WTC11 (cell line): Measurements from ENCODE around the gene MADD. TPM values are rescaled to one million over a fixed set of nuclear protein-coding genes. Genes with fewer than 3 reads are reported as not detected.

Experiments used
- ATAC-seq: fragments of 200-7000 bp; cut with Tn5 transposase; 2 replicates; pipeline ENCODE4 v1.10.0; 2021; ENCODE audit warnings: mild to moderate bottlenecking, moderate library complexity
- CTCF ChIA-PET: fragments of 300-600 bp; sonication (Branson Sonifier 250); formaldehyde crosslinking; loops from one replicate; lab custom pipeline; 2021; ENCODE audit warnings: antibody characterized with exemption; lab: Charles Lee
- POLR2A ChIA-PET: fragments of 350-600 bp; sonication (Branson Sonifier 250); formaldehyde crosslinking; loops from one replicate; lab custom pipeline; 2021; ENCODE audit warnings: antibody characterized with exemption; lab: Charles Lee
- DNase-seq: peaks from one replicate; pipeline ENCODE4 v3.0.0; 2021; ENCODE audit warnings: low spot score
- H3K27ac Mint-ChIP-seq: 2 replicates; pipeline ENCODE4 v1.8.0; 2021; ENCODE audit warnings: mixed read lengths
- H3K27me3 Mint-ChIP-seq: 2 replicates; pipeline ENCODE4 v1.8.0; 2021; ENCODE audit warnings: low read depth, mild to moderate bottlenecking, moderate library complexity, mixed read lengths
- H3K36me3 Mint-ChIP-seq: 2 replicates; pipeline ENCODE4 v1.8.0; 2021; ENCODE audit warnings: mixed read lengths
- H3K4me1 Mint-ChIP-seq: 2 replicates; pipeline ENCODE4 v1.8.0; 2022; ENCODE audit warnings: mixed read lengths
- H3K4me3 Mint-ChIP-seq: 2 replicates; pipeline ENCODE4 v1.8.0; 2021; ENCODE audit warnings: mild to moderate bottlenecking, moderate library complexity, mixed read lengths
- H3K9me3 Mint-ChIP-seq: 2 replicates; pipeline ENCODE4 v1.8.0; 2021; ENCODE audit warnings: mixed read lengths
- ATF1 ChIP-seq: sonication (generic); formaldehyde crosslinking; IDR thresholded peaks from 2 replicates; pipeline ENCODE4 v1.8.1; 2023; ENCODE audit warnings: mild to moderate bottlenecking, moderate library complexity, missing genetic modification reagents
- CREM ChIP-seq: sonication (generic); formaldehyde crosslinking; IDR thresholded peaks from 2 replicates; pipeline ENCODE4 v1.8.1; 2022; ENCODE audit warnings: mild to moderate bottlenecking, missing genetic modification reagents, moderate library complexity
- ELF4 ChIP-seq: sonication (generic); formaldehyde crosslinking; IDR thresholded peaks from 2 replicates; pipeline ENCODE4 v1.8.1; 2022; ENCODE audit warnings: low read depth, mild to moderate bottlenecking, moderate library complexity, missing genetic modification reagents
- FOXK1 ChIP-seq: sonication (generic); formaldehyde crosslinking; IDR thresholded peaks from 2 replicates; pipeline ENCODE4 v1.8.0; 2022; ENCODE audit warnings: mild to moderate bottlenecking, moderate library complexity, missing genetic modification reagents
- JUN ChIP-seq: sonication (generic); formaldehyde crosslinking; IDR thresholded peaks from 2 replicates; pipeline ENCODE4 v1.8.0; 2023; ENCODE audit warnings: mild to moderate bottlenecking, missing genetic modification reagents
- KAT7 ChIP-seq: sonication (generic); formaldehyde crosslinking; IDR thresholded peaks from 2 replicates; pipeline ENCODE4 v1.8.1; 2023; ENCODE audit warnings: missing genetic modification reagents, mild to moderate bottlenecking, borderline replicate concordance
- MYBL2 ChIP-seq: sonication (generic); formaldehyde crosslinking; IDR thresholded peaks from 2 replicates; pipeline ENCODE4 v1.8.1; 2023; ENCODE audit warnings: mild to moderate bottlenecking, moderate library complexity, missing genetic modification reagents
- NR3C1 ChIP-seq: sonication (generic); formaldehyde crosslinking; conservative IDR thresholded peaks from 2 replicates; pipeline ENCODE4 v1.8.1; 2023; ENCODE audit warnings: low read depth, mild to moderate bottlenecking, missing genetic modification reagents
- PRRX2 ChIP-seq: fragments of 250-450 bp; sonication (Bioruptor Pico); IDR thresholded peaks from 2 replicates; pipeline ENCODE4 v1.8.0; 2021; ENCODE audit warnings: mild to moderate bottlenecking
- SP1 ChIP-seq: sonication (generic); formaldehyde crosslinking; conservative IDR thresholded peaks from 2 replicates; pipeline ENCODE4 v1.8.1; 2022; ENCODE audit warnings: missing genetic modification reagents
- TCF7 ChIP-seq: sonication (generic); formaldehyde crosslinking; IDR thresholded peaks from 2 replicates; pipeline ENCODE4 v1.8.0; 2022; ENCODE audit warnings: mild to moderate bottlenecking, low read depth, missing genetic modification reagents, moderate library complexity
- TEAD4 ChIP-seq: sonication (generic); formaldehyde crosslinking; IDR thresholded peaks from 2 replicates; pipeline ENCODE4 v1.8.0; 2022; ENCODE audit warnings: mild to moderate bottlenecking, missing genetic modification reagents
- ZBTB21 ChIP-seq: sonication (generic); formaldehyde crosslinking; IDR thresholded peaks from 2 replicates; pipeline ENCODE4 v1.8.1; 2023; ENCODE audit warnings: mild to moderate bottlenecking, missing genetic modification reagents, borderline replicate concordance
- ZNF263 ChIP-seq: sonication (generic); formaldehyde crosslinking; IDR thresholded peaks from 2 replicates; pipeline ENCODE4 v1.8.1; 2022; ENCODE audit warnings: low read depth, mild to moderate bottlenecking, moderate library complexity, missing genetic modification reagents
- ZNF423 ChIP-seq: fragments of 250-450 bp; sonication (Bioruptor Pico); IDR thresholded peaks from 2 replicates; pipeline ENCODE4 v2.1.2; 2022; ENCODE audit warnings: mild to moderate bottlenecking, moderate library complexity
- total RNA-seq: library from RNA; stranded (reverse); gene quantifications from 3 replicates; pipeline ENCODE4 v1.2.3, GENCODE V29; 2021
- TF ChIP-seq, protein P1 (sequence below): sonication (generic); formaldehyde crosslinking; IDR thresholded peaks from 2 replicates; pipeline ENCODE4 v1.8.1; 2023; ENCODE audit warnings: mild to moderate bottlenecking, missing genetic modification reagents, moderate library complexity
- TF ChIP-seq, protein P2 (sequence below): sonication (generic); formaldehyde crosslinking; IDR thresholded peaks from 2 replicates; pipeline ENCODE4 v1.8.0; 2022; ENCODE audit warnings: mild to moderate bottlenecking, missing genetic modification reagents
- TF ChIP-seq, protein P3 (sequence below): sonication (generic); formaldehyde crosslinking; IDR thresholded peaks from 2 replicates; pipeline ENCODE4 v1.8.1; 2023; ENCODE audit warnings: mild to moderate bottlenecking, missing genetic modification reagents
- TF ChIP-seq, protein P4 (sequence below): fragments of 250-450 bp; sonication (Bioruptor Pico); conservative IDR thresholded peaks from 2 replicates; pipeline ENCODE4 v1.9.0; 2021; ENCODE audit warnings: mild to moderate bottlenecking
- TF ChIP-seq, protein P5 (sequence below): fragments of 200-600 bp; IDR thresholded peaks from 2 replicates; pipeline ENCODE4 v1.8.0; 2022; ENCODE audit warnings: antibody characterized with exemption
- TF ChIP-seq, protein P6 (sequence below): fragments of 250-450 bp; sonication (Bioruptor Pico); IDR thresholded peaks from 2 replicates; pipeline ENCODE4 v1.9.0; 2021; ENCODE audit warnings: moderate library complexity, mild to moderate bottlenecking, inconsistent platforms, borderline replicate concordance
- TF ChIP-seq, protein P7 (sequence below): sonication (generic); formaldehyde crosslinking; IDR thresholded peaks from 2 replicates; pipeline ENCODE4 v1.8.1; 2022; ENCODE audit warnings: low read depth, mild to moderate bottlenecking, moderate library complexity, missing genetic modification reagents, borderline replicate concordance

The MADD gene
- total RNA-seq, 1 experiment from 2014 or later: 47.5 TPM

DNA sequence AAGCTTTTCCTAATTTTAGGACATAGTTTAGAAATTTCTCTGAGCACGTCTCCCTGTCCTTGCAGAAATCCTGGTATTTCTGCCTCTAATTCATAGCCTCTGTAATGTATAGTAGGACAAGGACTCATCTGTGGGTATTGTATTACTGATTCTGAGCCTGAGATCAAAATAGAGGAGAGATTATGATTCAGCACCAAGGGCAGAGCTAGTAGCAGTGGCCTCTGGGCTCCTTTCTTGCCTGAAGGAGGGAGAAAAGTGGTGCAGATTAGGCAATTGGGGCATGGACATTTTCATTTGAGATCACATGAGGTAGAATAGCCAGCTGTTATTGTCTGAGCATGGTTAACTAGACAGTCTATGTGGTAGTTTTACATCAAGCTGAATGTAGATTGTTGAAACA is 2.8 kb downstream of the MADD start (continued):
- no peak for TF ChIP-seq SP1

DNA sequence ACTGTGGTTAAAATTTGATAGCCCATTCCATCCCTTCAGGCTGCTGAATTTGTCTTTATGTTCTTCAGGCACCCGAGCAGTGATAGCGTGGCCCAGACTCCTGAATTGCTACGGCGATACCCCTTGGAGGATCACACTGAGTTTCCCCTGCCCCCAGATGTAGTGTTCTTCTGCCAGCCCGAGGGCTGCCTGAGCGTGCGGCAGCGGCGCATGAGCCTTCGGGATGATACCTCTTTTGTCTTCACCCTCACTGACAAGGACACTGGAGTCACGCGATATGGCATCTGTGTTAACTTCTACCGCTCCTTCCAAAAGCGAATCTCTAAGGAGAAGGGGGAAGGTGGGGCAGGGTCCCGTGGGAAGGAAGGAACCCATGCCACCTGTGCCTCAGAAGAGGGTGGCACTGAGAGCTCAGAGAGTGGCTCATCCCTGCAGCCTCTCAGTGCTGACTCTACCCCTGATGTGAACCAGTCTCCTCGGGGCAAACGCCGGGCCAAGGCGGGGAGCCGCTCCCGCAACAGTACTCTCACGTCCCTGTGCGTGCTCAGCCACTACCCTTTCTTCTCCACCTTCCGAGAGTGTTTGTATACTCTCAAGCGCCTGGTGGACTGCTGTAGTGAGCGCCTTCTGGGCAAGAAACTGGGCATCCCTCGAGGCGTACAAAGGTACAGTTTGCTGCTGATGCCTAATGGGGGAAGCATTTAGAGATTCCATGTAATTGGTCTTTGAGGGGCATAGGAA is 4.7 kb downstream of the MADD start:
- TF ChIP-seq CREM (CRISPR knock-in tag) (no peak), ZNF423 (CRISPR knock-in tag) (no peak), ZBTB21 (CRISPR knock-in tag) (no peak), JUN (CRISPR knock-in tag) (no peak), KAT7 (CRISPR knock-in tag) (no peak), PRRX2 (CRISPR knock-in tag) (no peak), ELF4 (no peak), NR3C1 (CRISPR knock-in tag) (no peak), TEAD4 (CRISPR knock-in tag) (no peak)
- TF ChIP-seq, protein P1, sequence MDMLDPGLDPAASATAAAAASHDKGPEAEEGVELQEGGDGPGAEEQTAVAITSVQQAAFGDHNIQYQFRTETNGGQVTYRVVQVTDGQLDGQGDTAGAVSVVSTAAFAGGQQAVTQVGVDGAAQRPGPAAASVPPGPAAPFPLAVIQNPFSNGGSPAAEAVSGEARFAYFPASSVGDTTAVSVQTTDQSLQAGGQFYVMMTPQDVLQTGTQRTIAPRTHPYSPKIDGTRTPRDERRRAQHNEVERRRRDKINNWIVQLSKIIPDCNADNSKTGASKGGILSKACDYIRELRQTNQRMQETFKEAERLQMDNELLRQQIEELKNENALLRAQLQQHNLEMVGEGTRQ: no peak
- TF ChIP-seq, protein P2, sequence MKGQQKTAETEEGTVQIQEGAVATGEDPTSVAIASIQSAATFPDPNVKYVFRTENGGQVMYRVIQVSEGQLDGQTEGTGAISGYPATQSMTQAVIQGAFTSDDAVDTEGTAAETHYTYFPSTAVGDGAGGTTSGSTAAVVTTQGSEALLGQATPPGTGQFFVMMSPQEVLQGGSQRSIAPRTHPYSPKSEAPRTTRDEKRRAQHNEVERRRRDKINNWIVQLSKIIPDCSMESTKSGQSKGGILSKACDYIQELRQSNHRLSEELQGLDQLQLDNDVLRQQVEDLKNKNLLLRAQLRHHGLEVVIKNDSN (CRISPR knock-in tag): no peak
- TF ChIP-seq, protein P3, sequence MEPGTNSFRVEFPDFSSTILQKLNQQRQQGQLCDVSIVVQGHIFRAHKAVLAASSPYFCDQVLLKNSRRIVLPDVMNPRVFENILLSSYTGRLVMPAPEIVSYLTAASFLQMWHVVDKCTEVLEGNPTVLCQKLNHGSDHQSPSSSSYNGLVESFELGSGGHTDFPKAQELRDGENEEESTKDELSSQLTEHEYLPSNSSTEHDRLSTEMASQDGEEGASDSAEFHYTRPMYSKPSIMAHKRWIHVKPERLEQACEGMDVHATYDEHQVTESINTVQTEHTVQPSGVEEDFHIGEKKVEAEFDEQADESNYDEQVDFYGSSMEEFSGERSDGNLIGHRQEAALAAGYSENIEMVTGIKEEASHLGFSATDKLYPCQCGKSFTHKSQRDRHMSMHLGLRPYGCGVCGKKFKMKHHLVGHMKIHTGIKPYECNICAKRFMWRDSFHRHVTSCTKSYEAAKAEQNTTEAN: no peak
- TF ChIP-seq, all 79 proteins: peak for 0
- no peak overlapping the region for H3K4me3 Mint-ChIP-seq
- peaks cover 17% of the 10 kb centered on the region for H3K4me1 Mint-ChIP-seq
- H3K27ac Mint-ChIP-seq: no peak overlapping the region
- H3K27me3 Mint-ChIP-seq: no peaks in the 10 kb centered on the region
- DNase-seq: no peak
- no peak for ATAC-seq
- ChIA-PET CTCF (interaction anchor here (1.1 to 2.6 kb wide), 2 partner anchors 15 to 17 kb away, joined by 3 to 13 read pairs; partner anchors contain the start of gene NR1H3), POLR2A (no interaction called here)
- peaks cover 43% of the 10 kb centered on the region for H3K36me3 Mint-ChIP-seq
- no peaks in the 10 kb centered on the region for H3K9me3 Mint-ChIP-seq

DNA sequence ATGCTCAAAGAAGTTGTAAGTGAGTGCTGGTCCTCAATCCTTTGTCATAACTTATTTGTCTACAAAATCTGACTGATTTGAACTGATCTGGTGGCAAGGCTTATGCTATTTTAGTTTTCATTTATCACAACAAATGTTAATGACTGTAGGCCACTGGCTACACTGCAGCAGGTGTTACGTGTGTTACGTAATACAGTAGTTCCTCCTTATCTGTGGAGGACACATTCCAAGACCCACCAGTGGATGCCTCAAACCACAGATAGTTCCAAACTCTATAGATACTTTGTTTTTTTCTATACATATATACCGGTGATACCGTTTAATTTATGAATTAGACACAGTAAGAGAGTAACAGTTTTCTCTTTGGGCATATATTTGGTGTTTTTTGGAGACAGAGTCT is 7.0 kb downstream of the MADD start:
- ChIA-PET POLR2A (no interaction called here), CTCF (interaction anchor here (1.9 kb wide), 1 partner anchor 17 kb away, joined by 9 read pairs; no protein-coding TSS in a partner anchor)
- ATAC-seq (no peak), DNase-seq (no peak)
- Mint-ChIP-seq H3K27ac (no peak overlapping the region), H3K36me3 (peaks cover 56% of the 10 kb centered on the region), H3K27me3 (no peaks in the 10 kb centered on the region), H3K4me1 (peaks cover 14% of the 10 kb centered on the region), H3K4me3 (no peak overlapping the region), H3K9me3 (no peaks in the 10 kb centered on the region)
- no peak for TF ChIP-seq TCF7 (CRISPR knock-in tag)
- no peak for TF ChIP-seq ATF1 (CRISPR knock-in tag)
- no peak for TF ChIP-seq CREM (CRISPR knock-in tag)
- TF ChIP-seq, protein P4, sequence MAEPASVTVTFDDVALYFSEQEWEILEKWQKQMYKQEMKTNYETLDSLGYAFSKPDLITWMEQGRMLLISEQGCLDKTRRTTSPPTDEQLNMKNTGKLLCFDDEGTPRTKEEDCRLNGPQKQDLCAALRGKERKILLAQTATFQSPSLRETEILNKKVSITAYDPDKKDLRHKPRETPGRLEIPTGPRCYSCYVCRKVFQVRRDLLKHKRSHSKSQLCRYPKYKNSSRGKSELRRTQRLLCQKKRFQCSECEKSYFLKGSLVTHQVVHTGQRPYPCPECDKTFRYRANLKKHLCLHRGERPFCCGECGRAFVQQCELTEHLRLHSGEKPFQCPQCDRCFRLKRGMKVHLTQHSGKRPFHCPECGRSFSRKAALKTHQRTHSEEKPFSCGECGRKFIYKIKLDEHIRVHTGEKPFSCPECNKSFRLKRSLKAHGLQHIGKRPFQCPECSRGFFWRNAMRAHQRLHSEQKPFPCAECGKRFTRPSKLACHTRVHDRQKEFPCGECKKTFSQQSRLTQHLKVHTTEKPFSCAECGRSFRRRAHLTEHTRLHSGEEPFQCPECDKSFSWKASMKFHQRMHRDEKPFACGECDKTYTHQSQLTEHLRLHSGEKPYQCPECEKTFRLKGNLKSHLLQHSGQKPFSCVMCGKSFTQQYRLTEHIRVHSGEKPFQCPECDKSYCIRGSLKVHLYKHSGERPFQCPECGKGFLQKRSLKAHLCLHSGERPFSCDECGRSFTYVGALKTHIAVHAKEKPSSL (CRISPR knock-in tag): no peak
- no peak for TF ChIP-seq ZNF263 (CRISPR knock-in tag)
- no peak for TF ChIP-seq FOXK1 (CRISPR knock-in tag)
- no peak for TF ChIP-seq MYBL2 (CRISPR knock-in tag)
- TF ChIP-seq, protein P2 (CRISPR knock-in tag): no peak
- TF ChIP-seq, protein P5, sequence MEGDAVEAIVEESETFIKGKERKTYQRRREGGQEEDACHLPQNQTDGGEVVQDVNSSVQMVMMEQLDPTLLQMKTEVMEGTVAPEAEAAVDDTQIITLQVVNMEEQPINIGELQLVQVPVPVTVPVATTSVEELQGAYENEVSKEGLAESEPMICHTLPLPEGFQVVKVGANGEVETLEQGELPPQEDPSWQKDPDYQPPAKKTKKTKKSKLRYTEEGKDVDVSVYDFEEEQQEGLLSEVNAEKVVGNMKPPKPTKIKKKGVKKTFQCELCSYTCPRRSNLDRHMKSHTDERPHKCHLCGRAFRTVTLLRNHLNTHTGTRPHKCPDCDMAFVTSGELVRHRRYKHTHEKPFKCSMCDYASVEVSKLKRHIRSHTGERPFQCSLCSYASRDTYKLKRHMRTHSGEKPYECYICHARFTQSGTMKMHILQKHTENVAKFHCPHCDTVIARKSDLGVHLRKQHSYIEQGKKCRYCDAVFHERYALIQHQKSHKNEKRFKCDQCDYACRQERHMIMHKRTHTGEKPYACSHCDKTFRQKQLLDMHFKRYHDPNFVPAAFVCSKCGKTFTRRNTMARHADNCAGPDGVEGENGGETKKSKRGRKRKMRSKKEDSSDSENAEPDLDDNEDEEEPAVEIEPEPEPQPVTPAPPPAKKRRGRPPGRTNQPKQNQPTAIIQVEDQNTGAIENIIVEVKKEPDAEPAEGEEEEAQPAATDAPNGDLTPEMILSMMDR: no peak
- TF ChIP-seq, protein P6, sequence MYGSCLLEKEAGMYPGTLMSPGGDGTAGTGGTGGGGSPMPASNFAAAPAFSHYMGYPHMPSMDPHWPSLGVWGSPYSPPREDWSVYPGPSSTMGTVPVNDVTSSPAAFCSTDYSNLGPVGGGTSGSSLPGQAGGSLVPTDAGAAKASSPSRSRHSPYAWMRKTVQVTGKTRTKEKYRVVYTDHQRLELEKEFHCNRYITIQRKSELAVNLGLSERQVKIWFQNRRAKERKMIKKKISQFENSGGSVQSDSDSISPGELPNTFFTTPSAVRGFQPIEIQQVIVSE: no peak
- TF ChIP-seq, protein P7, sequence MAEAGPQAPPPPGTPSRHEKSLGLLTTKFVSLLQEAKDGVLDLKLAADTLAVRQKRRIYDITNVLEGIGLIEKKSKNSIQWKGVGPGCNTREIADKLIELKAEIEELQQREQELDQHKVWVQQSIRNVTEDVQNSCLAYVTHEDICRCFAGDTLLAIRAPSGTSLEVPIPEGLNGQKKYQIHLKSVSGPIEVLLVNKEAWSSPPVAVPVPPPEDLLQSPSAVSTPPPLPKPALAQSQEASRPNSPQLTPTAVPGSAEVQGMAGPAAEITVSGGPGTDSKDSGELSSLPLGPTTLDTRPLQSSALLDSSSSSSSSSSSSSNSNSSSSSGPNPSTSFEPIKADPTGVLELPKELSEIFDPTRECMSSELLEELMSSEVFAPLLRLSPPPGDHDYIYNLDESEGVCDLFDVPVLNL (CRISPR knock-in tag): no peak
